Peyer's patch (tissue), 4 donors: ENCODE results near the gene WWOX. TPM values are rescaled to one million over a fixed set of nuclear protein-coding genes. Genes with fewer than 3 reads are reported as not detected.

ENCODE experiments used
- DNase-seq, 3 donors: peaks; one replicate each; pipeline ENCODE4 v3.0.0-alpha.2; 2017 to 2019
- H3K27ac ChIP-seq, 4 donors: fragments of 200-600 bp; sonication (generic); one replicate each; pipeline ENCODE4 v1.5.1; 2016 to 2019
- H3K27me3 ChIP-seq, 2 donors: fragments of 200-600 bp; sonication (generic); one replicate each; pipeline ENCODE4 v1.5.1; 2019
- H3K36me3 ChIP-seq, 3 donors: fragments of 200-600 bp; sonication (generic); one replicate each; pipeline ENCODE4 v1.5.1; 2016 to 2019
- H3K4me1 ChIP-seq, 4 donors: fragments of 200-600 bp; sonication (generic); one replicate each; pipeline ENCODE4 v1.5.1; 2016 to 2019
- H3K4me3 ChIP-seq, 4 donors: fragments of 200-600 bp; sonication (generic); 1 replicate in 3 of 4; 2 replicates in 1 of 4; pipeline ENCODE4 v1.5.1; 2016 to 2019; ENCODE audit warnings: mild to moderate bottlenecking in 1 of 4
- H3K9me3 ChIP-seq, 4 donors: fragments of 200-600 bp; sonication (generic); one replicate each; pipeline ENCODE4 v1.5.1; 2016 to 2019; ENCODE audit warnings: mild to moderate bottlenecking in 1 of 4
- POLR2A ChIP-seq, 2 donors: fragments of 450-650 bp; IDR thresholded peaks; one replicate each; pipeline ENCODE4 v1.5.1; 2017; ENCODE audit warnings: antibody characterized with exemption in 2 of 2, mild to moderate bottlenecking in 2 of 2, moderate library complexity in 2 of 2
- total RNA-seq, 4 donors: library from RNA; depleted of rRNA; stranded (reverse); fragments of >200 nt; gene quantifications; one replicate each; pipeline ENCODE4 v1.1.0, GENCODE V29; 2016
- TF ChIP-seq, protein P1 (sequence below), 6 experiments: fragments of 450-650 bp in 4 of 6; fragments of 200-600 bp in 2 of 6; sonication (generic) in 1 of 6; IDR thresholded peaks; one replicate each; pipeline ENCODE4 v1.5.1; 2017 to 2019; ENCODE audit warnings: antibody characterized with exemption in 6 of 6, mild to moderate bottlenecking in 3 of 6, moderate library complexity in 1 of 6

Gene WWOX
- total RNA-seq, 4 donors from 2014 or later, result 17.3 to 197 (median 57.5) TPM

DNA sequence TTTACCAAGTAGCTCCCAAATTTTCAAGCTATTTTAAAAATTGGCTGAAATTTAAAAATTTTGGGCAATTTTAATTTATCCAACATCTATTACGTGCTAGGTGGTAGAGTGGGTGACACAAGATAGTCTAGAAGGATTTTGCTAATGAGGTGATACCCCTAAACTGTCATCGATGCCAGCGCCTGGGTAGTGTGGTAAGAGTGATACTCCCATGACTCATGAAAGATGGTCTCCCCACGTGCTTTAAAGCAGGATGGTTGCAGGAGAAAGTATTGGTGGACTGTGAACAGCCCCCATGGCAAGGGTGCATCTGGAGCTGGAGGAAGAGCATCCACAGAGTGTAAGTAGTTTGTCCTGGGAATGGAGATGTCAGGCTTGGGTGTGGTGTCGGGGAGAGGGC, 77.8 kb downstream of the WWOX start:
- no peak overlapping the region for H3K27ac ChIP-seq
- H3K4me3 ChIP-seq, result no peak overlapping the region
- no peaks in the 10 kb centered on the region for H3K9me3 ChIP-seq
- no peak for TF ChIP-seq POLR2A (IDR thresholded peaks at IDR 0.05)
- TF ChIP-seq, protein P1, sequence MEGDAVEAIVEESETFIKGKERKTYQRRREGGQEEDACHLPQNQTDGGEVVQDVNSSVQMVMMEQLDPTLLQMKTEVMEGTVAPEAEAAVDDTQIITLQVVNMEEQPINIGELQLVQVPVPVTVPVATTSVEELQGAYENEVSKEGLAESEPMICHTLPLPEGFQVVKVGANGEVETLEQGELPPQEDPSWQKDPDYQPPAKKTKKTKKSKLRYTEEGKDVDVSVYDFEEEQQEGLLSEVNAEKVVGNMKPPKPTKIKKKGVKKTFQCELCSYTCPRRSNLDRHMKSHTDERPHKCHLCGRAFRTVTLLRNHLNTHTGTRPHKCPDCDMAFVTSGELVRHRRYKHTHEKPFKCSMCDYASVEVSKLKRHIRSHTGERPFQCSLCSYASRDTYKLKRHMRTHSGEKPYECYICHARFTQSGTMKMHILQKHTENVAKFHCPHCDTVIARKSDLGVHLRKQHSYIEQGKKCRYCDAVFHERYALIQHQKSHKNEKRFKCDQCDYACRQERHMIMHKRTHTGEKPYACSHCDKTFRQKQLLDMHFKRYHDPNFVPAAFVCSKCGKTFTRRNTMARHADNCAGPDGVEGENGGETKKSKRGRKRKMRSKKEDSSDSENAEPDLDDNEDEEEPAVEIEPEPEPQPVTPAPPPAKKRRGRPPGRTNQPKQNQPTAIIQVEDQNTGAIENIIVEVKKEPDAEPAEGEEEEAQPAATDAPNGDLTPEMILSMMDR (IDR thresholded peaks at IDR 0.05), result no peak
- no peaks in the 10 kb centered on the region for H3K27me3 ChIP-seq
- H3K4me1 ChIP-seq, result peaks cover 0 to 7% (median 0%) of the 10 kb centered on the region in 4 donors
- H3K36me3 ChIP-seq, result no peaks in the 10 kb centered on the region
- DNase-seq, result no peak

DNA sequence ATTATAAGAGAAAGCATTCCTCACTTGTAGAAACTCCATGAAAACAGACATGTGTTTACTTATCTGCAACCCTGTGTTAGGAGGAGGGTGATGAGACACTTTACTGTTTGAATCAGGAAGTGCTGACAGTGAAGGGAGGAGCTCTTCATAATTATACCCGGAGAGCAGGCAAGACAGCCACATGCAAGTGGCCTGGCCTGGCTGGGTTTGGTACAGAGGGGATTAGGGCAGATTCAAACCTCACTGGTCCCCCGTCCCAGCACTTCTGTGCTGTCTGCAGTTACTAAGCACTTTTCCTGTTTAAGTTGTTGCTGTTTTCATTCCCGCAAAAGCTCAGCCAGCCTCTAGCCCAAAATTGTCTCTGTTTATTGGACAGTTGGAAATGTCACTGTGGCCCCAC, 78.5 kb downstream of the WWOX start:
- Histone ChIP-seq H3K36me3 (no peaks in the 10 kb centered on the region), H3K27me3 (no peaks in the 10 kb centered on the region), H3K9me3 (no peaks in the 10 kb centered on the region), H3K4me3 (no peak overlapping the region), H3K27ac (peak overlapping the region in 2 of 4 donors; percentile 28 to 57), H3K4me1 (peaks cover 0 to 7% (median 0%) of the 10 kb centered on the region in 4 donors)
- no peak for TF ChIP-seq POLR2A (IDR thresholded peaks at IDR 0.05)
- TF ChIP-seq, protein P1 (IDR thresholded peaks at IDR 0.05), result no peak
- DNase-seq, result no peak

DNA sequence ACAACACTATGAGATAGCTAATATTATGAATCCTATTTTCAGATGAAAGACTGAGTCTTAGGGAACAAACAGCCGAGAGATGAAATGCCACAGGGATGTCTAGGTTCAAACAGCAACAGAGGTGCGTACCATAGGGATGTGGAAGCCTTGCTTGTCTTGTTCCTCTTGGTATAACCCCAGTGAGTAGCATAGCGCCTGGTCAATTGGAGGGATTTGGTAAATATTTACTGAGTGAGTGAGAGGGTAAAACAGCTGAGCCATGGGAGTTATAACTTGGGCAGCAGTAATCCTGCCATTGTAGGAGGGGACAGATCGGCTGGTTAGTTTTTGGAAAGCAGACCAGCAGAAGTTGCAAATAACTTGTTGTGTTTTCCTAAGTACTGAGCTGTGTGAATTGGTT, 80.2 kb downstream of the WWOX start:
- DNase-seq, result no peak
- Histone ChIP-seq H3K27me3 (no peaks in the 10 kb centered on the region), H3K36me3 (no peaks in the 10 kb centered on the region), H3K27ac (no peak overlapping the region), H3K4me3 (no peak overlapping the region), H3K4me1 (peaks cover 0 to 16% (median 0%) of the 10 kb centered on the region in 4 donors), H3K9me3 (no peaks in the 10 kb centered on the region)
- TF ChIP-seq, protein P1 (IDR thresholded peaks at IDR 0.05), result no peak
- TF ChIP-seq POLR2A (IDR thresholded peaks at IDR 0.05), result no peak

DNA sequence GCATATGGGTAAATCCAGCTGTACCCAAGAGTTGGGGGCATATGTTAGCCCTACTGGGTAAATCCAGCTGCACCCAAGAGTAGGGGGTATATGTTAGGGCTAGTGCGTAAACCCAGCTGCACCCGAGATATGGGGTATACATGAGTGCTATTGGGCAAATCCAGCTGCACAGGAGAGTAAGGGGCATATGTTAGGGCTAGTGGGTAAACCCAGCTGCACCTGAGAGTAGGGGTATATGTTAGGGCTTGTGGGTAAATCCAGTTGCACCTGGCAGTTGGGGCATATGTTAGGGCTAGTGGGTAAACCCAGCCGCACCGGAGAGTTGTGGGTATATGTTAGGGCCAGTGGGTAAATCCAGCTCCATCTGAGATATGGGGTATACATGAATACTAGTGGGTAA, 80.9 kb downstream of the WWOX start:
- Histone ChIP-seq H3K4me1 (peaks cover 0 to 16% (median 0%) of the 10 kb centered on the region in 4 donors), H3K36me3 (no peaks in the 10 kb centered on the region), H3K27ac (no peak overlapping the region), H3K27me3 (no peaks in the 10 kb centered on the region), H3K9me3 (no peaks in the 10 kb centered on the region), H3K4me3 (no peak overlapping the region)
- DNase-seq, result no peak
- no peak for TF ChIP-seq POLR2A (IDR thresholded peaks at IDR 0.05)

DNA sequence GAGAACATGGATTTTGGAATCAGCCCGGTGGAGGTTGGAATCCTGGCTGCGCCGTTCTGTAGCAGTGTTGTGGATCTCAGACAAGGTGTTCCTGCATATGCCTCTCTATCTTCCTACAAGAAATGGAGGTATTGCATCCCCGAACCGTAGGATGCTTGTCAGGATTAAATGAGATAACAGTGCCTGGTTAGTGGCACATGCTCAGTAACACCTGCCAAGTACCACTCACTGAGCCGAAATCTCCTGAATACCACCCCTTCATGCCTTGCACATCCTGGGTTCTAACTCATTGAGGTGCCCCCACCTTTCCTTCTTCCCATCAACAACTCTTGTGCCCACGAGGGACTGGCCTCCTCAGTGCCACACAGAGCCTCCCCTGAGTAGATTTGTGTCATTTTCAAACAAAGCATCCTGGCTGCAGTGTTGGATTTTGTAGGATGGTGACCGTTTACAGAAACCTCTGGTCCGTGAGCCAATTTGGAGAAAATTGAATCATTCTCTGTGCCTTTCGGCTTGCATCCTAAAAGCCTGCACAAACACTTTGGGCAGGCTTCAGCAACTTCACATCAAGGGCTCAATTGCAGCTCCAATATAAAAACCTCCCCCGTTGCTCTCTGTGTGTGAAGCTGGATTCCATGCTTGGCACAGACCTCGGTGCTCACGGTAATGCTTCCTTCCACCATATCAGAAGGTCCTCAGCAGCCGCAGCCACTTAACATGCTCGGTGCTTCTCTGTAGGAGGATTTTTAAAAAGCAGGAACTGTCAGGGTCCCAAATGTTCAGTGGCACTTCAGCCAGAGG, 84.2 kb downstream of the WWOX start:
- Histone ChIP-seq H3K27ac (peak overlapping the region in 2 of 4 donors; percentile 23 to 27), H3K4me1 (peaks cover 0 to 8% (median 0%) of the 10 kb centered on the region in 4 donors), H3K36me3 (no peaks in the 10 kb centered on the region), H3K9me3 (no peaks in the 10 kb centered on the region), H3K4me3 (no peak overlapping the region), H3K27me3 (no peaks in the 10 kb centered on the region)
- TF ChIP-seq, protein P1 (IDR thresholded peaks at IDR 0.05), result no peak
- no peak for TF ChIP-seq POLR2A (IDR thresholded peaks at IDR 0.05)
- no peak for DNase-seq
